Astrocyte (in vitro differentiated cells and primary cell): ENCODE measurements around the gene DYNLRB2.

Source experiments
- CTCF ChIP-seq: IDR thresholded peaks from 2 replicates; pipeline ENCODE4 v1.5.1; 2011; ENCODE audit warnings: low read depth, mild to moderate bottlenecking, inconsistent platforms, low read length, moderate library complexity; ENCODE audit not compliant: insufficient read depth
- EZH2 ChIP-seq: IDR thresholded peaks from 2 replicates; pipeline ENCODE4 v1.6.1; 2012; ENCODE audit warnings: mild to moderate bottlenecking, low read length, inconsistent platforms; ENCODE audit not compliant: insufficient read depth

- TF ChIP-seq CTCF, result no peak
- no peak for TF ChIP-seq EZH2
These were observed 11.5 kb downstream of the DYNLRB2 start for GRCh38 chr16:80552277-80552676.
